H9 (cell line): Measurements from ENCODE around the gene CHCHD4. TPM values are rescaled to one million over a fixed set of nuclear protein-coding genes. Genes with fewer than 3 reads are reported as not detected.

Source experiments
- DNase-seq: peaks from one replicate; pipeline ENCODE4 v3.0.0-alpha.2; 2017
- H2AFZ ChIP-seq: one replicate; pipeline ENCODE4 v1.6.1; 2013; ENCODE audit warnings: mild to moderate bottlenecking, low read length, control low read depth, moderate library complexity
- H2AK5ac ChIP-seq: 2 replicates; pipeline ENCODE4 v1.6.1; 2013; ENCODE audit warnings: low read length, control low read depth, mixed read lengths; ENCODE audit not compliant: insufficient read length
- H2BK120ac ChIP-seq: one replicate; pipeline ENCODE4 v1.6.1; 2013; ENCODE audit warnings: low read depth, mild to moderate bottlenecking, low read length, control low read depth, inconsistent platforms; ENCODE audit not compliant: poor library complexity, severe bottlenecking
- H2BK12ac ChIP-seq: 2 replicates; pipeline ENCODE4 v1.6.1; 2013; ENCODE audit warnings: low read length, control low read depth, mixed read lengths, low read depth; ENCODE audit not compliant: insufficient read length
- H2BK15ac ChIP-seq: 2 replicates; pipeline ENCODE4 v1.6.1; 2013; ENCODE audit warnings: low read depth, low read length, control low read depth
- H2BK20ac ChIP-seq: one replicate; pipeline ENCODE4 v1.6.1; 2013; ENCODE audit warnings: low read depth, mild to moderate bottlenecking, low read length, control low read depth, inconsistent platforms; ENCODE audit not compliant: poor library complexity, severe bottlenecking
- H2BK5ac ChIP-seq: 2 replicates; pipeline ENCODE4 v1.6.1; 2013; ENCODE audit warnings: low read length, control low read depth, mixed read lengths; ENCODE audit not compliant: insufficient read length
- H3K14ac ChIP-seq: 2 replicates; pipeline ENCODE4 v1.6.1; 2013; ENCODE audit warnings: low read length, control low read depth; ENCODE audit not compliant: insufficient read depth
- H3K18ac ChIP-seq: 2 replicates; pipeline ENCODE4 v1.6.1; 2013; ENCODE audit warnings: low read depth, mild to moderate bottlenecking, mixed read lengths, low read length, control low read depth; ENCODE audit not compliant: insufficient read length
- H3K23ac ChIP-seq: 2 replicates; pipeline ENCODE4 v1.6.1; 2013; ENCODE audit warnings: low read length, control low read depth, mixed read lengths, low read depth; ENCODE audit not compliant: insufficient read length
- H3K23me2 ChIP-seq: 2 replicates; pipeline ENCODE4 v1.6.1; 2013; ENCODE audit warnings: low read depth, mild to moderate bottlenecking, mixed read lengths, low read length, control low read depth; ENCODE audit not compliant: insufficient read length, poor library complexity, severe bottlenecking
- H3K27ac ChIP-seq: 2 replicates; pipeline ENCODE4 v1.5.1; 2013; ENCODE audit warnings: low read length, control low read depth, mixed read lengths, low read depth; ENCODE audit not compliant: insufficient read length
- H3K27me3 ChIP-seq: 2 replicates; pipeline ENCODE4 v1.6.1; 2013; ENCODE audit warnings: low read length, control low read depth, inconsistent platforms; ENCODE audit not compliant: insufficient read depth
- H3K4ac ChIP-seq: 2 replicates; pipeline ENCODE4 v1.6.1; 2013; ENCODE audit warnings: low read depth, mild to moderate bottlenecking, control low read depth, inconsistent platforms, low read length, moderate library complexity
- H3K4me1 ChIP-seq: 2 replicates; pipeline ENCODE4 v1.6.1; 2013; ENCODE audit warnings: low read length, control low read depth, inconsistent platforms; ENCODE audit not compliant: insufficient read depth
- H3K4me2 ChIP-seq: 2 replicates; pipeline ENCODE4 v1.6.1; 2013; ENCODE audit warnings: low read length, control low read depth, mixed read lengths; ENCODE audit not compliant: insufficient read length, insufficient read depth
- H3K56ac ChIP-seq: 2 replicates; pipeline ENCODE4 v1.6.1; 2013; ENCODE audit warnings: low read depth, mild to moderate bottlenecking, mixed read lengths, low read length, control low read depth; ENCODE audit not compliant: insufficient read length
- H3K79me1 ChIP-seq: 2 replicates; pipeline ENCODE4 v1.6.1; 2013; ENCODE audit warnings: low read depth, mild to moderate bottlenecking, moderate library complexity, low read length, control low read depth, inconsistent platforms; ENCODE audit not compliant: insufficient read depth, poor library complexity, severe bottlenecking
- H3K79me2 ChIP-seq: 2 replicates; pipeline ENCODE4 v1.6.1; 2013; ENCODE audit warnings: low read length, control low read depth, inconsistent platforms; ENCODE audit not compliant: insufficient read depth
- H3K9ac ChIP-seq: 2 replicates; pipeline ENCODE4 v1.6.1; 2013; ENCODE audit warnings: low read length, control low read depth, mixed read lengths; ENCODE audit not compliant: insufficient read length; ENCODE audit errors: extremely low read depth
- H3K9me3 ChIP-seq: one replicate; pipeline ENCODE4 v1.6.1; 2013; ENCODE audit warnings: low read depth, low read length, inconsistent platforms; ENCODE audit not compliant: control insufficient read depth
- H3T11ph ChIP-seq: one replicate; pipeline ENCODE4 v1.6.1; 2013; ENCODE audit warnings: mild to moderate bottlenecking, low read length, control low read depth, inconsistent platforms
- H4K20me1 ChIP-seq: one replicate; pipeline ENCODE4 v1.6.1; 2013; ENCODE audit not compliant: control insufficient read depth, insufficient read length, insufficient read depth
- H4K5ac ChIP-seq: 2 replicates; pipeline ENCODE4 v1.6.1; 2013; ENCODE audit warnings: low read depth, mild to moderate bottlenecking, mixed read lengths, low read length, control low read depth; ENCODE audit not compliant: insufficient read length
- H4K8ac ChIP-seq: replicated peaks from 2 replicates; pipeline ENCODE4 v1.6.1; 2013; ENCODE audit warnings: low read length, control low read depth, mixed read lengths, low read depth; ENCODE audit not compliant: insufficient read length
- H4K91ac ChIP-seq: 2 replicates; pipeline ENCODE4 v1.6.1; 2013; ENCODE audit warnings: low read depth, mild to moderate bottlenecking, moderate library complexity, mixed read lengths, low read length, control low read depth; ENCODE audit not compliant: insufficient read length
- H3K27ac Mint-ChIP-seq, 3 experiments: 2 replicates in 2 of 3; 3 replicates in 1 of 3; pipeline ENCODE4 v1.8.0; 2020 to 2021; ENCODE audit warnings: mixed read lengths in 3 of 3, mild to moderate bottlenecking in 1 of 3, moderate library complexity in 1 of 3
- H3K27me3 Mint-ChIP-seq: 2 replicates; pipeline ENCODE4 v1.8.0; 2021; ENCODE audit warnings: low read depth, mild to moderate bottlenecking, moderate library complexity, mixed read lengths
- H3K36me3 Mint-ChIP-seq, 3 experiments: 2 replicates in 2 of 3; 3 replicates in 1 of 3; pipeline ENCODE4 v1.8.0; 2020 to 2021; ENCODE audit warnings: low read depth in 3 of 3, mixed read lengths in 3 of 3; ENCODE audit not compliant: insufficient read depth in 1 of 3
- H3K4me1 Mint-ChIP-seq, 2 experiments: 2 replicates each; pipeline ENCODE4 v1.8.0; 2020; ENCODE audit warnings: mixed read lengths in 2 of 2
- H3K4me3 Mint-ChIP-seq, 2 experiments: 2 replicates in 1 of 2; 3 replicates in 1 of 2; pipeline ENCODE4 v1.8.0; 2020 to 2021; ENCODE audit warnings: mild to moderate bottlenecking in 2 of 2, mixed read lengths in 2 of 2, moderate library complexity in 1 of 2
- H3K9me3 Mint-ChIP-seq, 2 experiments: 2 replicates in 1 of 2; 3 replicates in 1 of 2; pipeline ENCODE4 v1.8.0; 2020; ENCODE audit warnings: mild to moderate bottlenecking in 2 of 2, mixed read lengths in 2 of 2, moderate library complexity in 1 of 2
- CTCF ChIP-seq: fragments of 200-600 bp; sonication (generic); conservative IDR thresholded peaks from 3 replicates; pipeline ENCODE4 v1.8.0; 2021; ENCODE audit warnings: antibody characterized with exemption, mild to moderate bottlenecking
- whole genome bisulfite sequencing: extraction: QIAGEN DNeasy Blood & Tissue Kit; methylation state at CpG from one replicate; pipeline ENCODE4 v1.1.7; 2013; ENCODE audit warnings: missing lambda C conversion rate, low lambda C conversion rate, mixed read lengths; ENCODE audit not compliant: insufficient read length; ENCODE audit errors: extremely low coverage; 5-methylcytosine and 5-hydroxymethylcytosine counted together
- total RNA-seq: library from RNA; stranded (reverse); gene quantifications from 2 replicates; pipeline ENCODE4 v1.2.1, GENCODE V29; 2021

Gene CHCHD4
- total RNA-seq, 1 experiment from 2014 or later: 13.7 TPM

GRCh38 chr3:14146381-14147065 is 21.9 kb upstream of the CHCHD4 start:
- H3K23me2 ChIP-seq: peaks cover 2% of the 10 kb centered on the region
- no peak overlapping the region for H2AK5ac ChIP-seq
- no peak overlapping the region for H3K9ac ChIP-seq
- H2BK20ac ChIP-seq: no peak overlapping the region
- no peak overlapping the region for H2BK12ac ChIP-seq
- H3K4me2 ChIP-seq: no peak overlapping the region
- no peaks in the 10 kb centered on the region for H3K27me3 ChIP-seq
- Mint-ChIP-seq H3K4me3 (no peak overlapping the region), H3K4me1 (peaks cover 10 to 24% of the 10 kb centered on the region in 2 experiments), H3K36me3 (peaks cover 10 to 56% (median 41%) of the 10 kb centered on the region in 3 experiments), H3K9me3 (no peaks in the 10 kb centered on the region; a peak in 1 of 5 replicates), H3K27me3 (no peaks in the 10 kb centered on the region), H3K27ac (peak overlapping the region; percentile 8 to 92 (median 11); a peak in 5 of 7 replicates)
- H3T11ph ChIP-seq: no peak overlapping the region
- H3K4me1 ChIP-seq: peaks cover 6% of the 10 kb centered on the region; the same call in 1 of the 2 replicates
- no peak overlapping the region; the same call in 1 of the 2 replicates for H3K4ac ChIP-seq
- H2AFZ ChIP-seq: no peak overlapping the region
- H4K91ac ChIP-seq: peak overlapping the region; percentile 46
- no peak overlapping the region for H3K23ac ChIP-seq
- no peak overlapping the region for H4K5ac ChIP-seq
- DNase-seq: peak; percentile 17
- no peak overlapping the region for H3K56ac ChIP-seq
- H4K8ac ChIP-seq: no peak overlapping the region
- H3K18ac ChIP-seq: no peak overlapping the region
- no peak overlapping the region for H2BK120ac ChIP-seq
- no peaks in the 10 kb centered on the region for H3K79me2 ChIP-seq
- H3K27ac ChIP-seq: no peak overlapping the region
- H4K20me1 ChIP-seq: peaks cover 2% of the 10 kb centered on the region
- TF ChIP-seq CTCF: no peak
- no peak overlapping the region for H3K14ac ChIP-seq
- WGBS: no CpG with 5 or more reads among the region's 10 CpGs
- H3K9me3 ChIP-seq: no peaks in the 10 kb centered on the region
- no peak overlapping the region for H2BK15ac ChIP-seq
- no peaks in the 10 kb centered on the region for H3K79me1 ChIP-seq
- no peak overlapping the region for H2BK5ac ChIP-seq
